Measurements from ENCODE around the gene CDCA3.
"Not testable (repeated sequence)": the region's sequence is repeated elsewhere in the genome, so short reads cannot be mapped to it uniquely, and the experiment has no call there.

Gene CDCA3

GRCh38 chr12:6851153-6851920 lies at the start of gene CDCA3:
Gene CDCA3, minus strand, starts transcription at chr12:6851286. Its CDS starts 334 bp downstream, at chr12:6850952.
- DNase-seq: peak; percentile 99

GRCh38 chr12:6899837-6900519 lies 48.9 kb upstream of the CDCA3 start:
- DNase-seq: no peak

- DNase-seq: no peak
Measured at GRCh38 chr12:6899427-6899826, 48.3 kb upstream of the CDCA3 start.

GRCh38 chr12:6896846-6897435 lies 45.9 kb upstream of the CDCA3 start:
- DNase-seq: no peak

- no peak for DNase-seq
Measured at GRCh38 chr12:6894321-6894720, 43.2 kb upstream of the CDCA3 start.

- DNase-seq: not testable (repeated sequence)
Measured at GRCh38 chr12:6892683-6893082, 41.6 kb upstream of the CDCA3 start.

- no peak for DNase-seq
Measured at GRCh38 chr12:6891646-6892001, 40.5 kb upstream of the CDCA3 start.

- DNase-seq: peak; percentile 97
Measured at GRCh38 chr12:6890789-6891645, 39.9 kb upstream of the CDCA3 start.

GRCh38 chr12:6889775-6890573 lies 38.9 kb upstream of the CDCA3 start:
- DNase-seq: not testable (repeated sequence)

- not testable (repeated sequence) for DNase-seq
Measured at GRCh38 chr12:6888794-6889193, 37.7 kb upstream of the CDCA3 start.

GRCh38 chr12:6888360-6888759 lies 37.3 kb upstream of the CDCA3 start:
- no peak for DNase-seq

- DNase-seq: no peak
Measured at GRCh38 chr12:6887460-6887859, 36.4 kb upstream of the CDCA3 start.

- DNase-seq: not testable (repeated sequence)
Measured at GRCh38 chr12:6886206-6886999, 35.3 kb upstream of the CDCA3 start.

GRCh38 chr12:6884539-6884938 lies 33.5 kb upstream of the CDCA3 start:
- no peak for DNase-seq

GRCh38 chr12:6883683-6884082 lies 32.6 kb upstream of the CDCA3 start:
- DNase-seq: no peak

GRCh38 chr12:6883252-6883651 lies 32.2 kb upstream of the CDCA3 start:
- no peak for DNase-seq

GRCh38 chr12:6879824-6880223 lies 28.7 kb upstream of the CDCA3 start:
- not testable (repeated sequence) for DNase-seq

GRCh38 chr12:6874015-6874368 lies 22.9 kb upstream of the CDCA3 start:
- DNase-seq: not testable (repeated sequence)

- peak; percentile 97 for DNase-seq
Measured at GRCh38 chr12:6873094-6874014, 22.3 kb upstream of the CDCA3 start, which contains the start of gene SPSB2. Gene SPSB2, minus strand, starts transcription at chr12:6873303. Its CDS starts 402 bp downstream, at chr12:6872901.
